Activated CD4-positive, alpha-beta memory T cell treated with anti-CD3 and anti-CD28 coated beads, Interleukin-2, amount 10 ng/mL, durations not matched to agents 7 days and 5 days (primary cell): ENCODE measurements around the gene VWA5B1. TPM values are rescaled to one million over a fixed set of nuclear protein-coding genes. Genes with fewer than 3 reads are reported as not detected.

Experiments used
- CTCF ChIA-PET: fragments of 350-600 bp; sonication (Branson Sonifier 250); formaldehyde crosslinking; loops from one replicate; lab custom pipeline; 2021; ENCODE audit warnings: antibody characterized with exemption, inconsistent platforms; lab: Charles Lee
- POLR2A ChIA-PET: fragments of 350-600 bp; sonication (Branson Sonifier 250); formaldehyde crosslinking; loops from one replicate; lab custom pipeline; 2021; ENCODE audit warnings: antibody characterized with exemption; lab: Charles Lee
- DNase-seq: peaks from one replicate; pipeline ENCODE4 v3.0.0-alpha.2; 2020
- H3K27ac Mint-ChIP-seq: one replicate; pipeline ENCODE4 v1.8.0; 2021; ENCODE audit warnings: mild to moderate bottlenecking, mixed read lengths
- H3K27me3 Mint-ChIP-seq: one replicate; pipeline ENCODE4 v1.8.0; 2021; ENCODE audit warnings: mixed read lengths
- H3K36me3 Mint-ChIP-seq: one replicate; pipeline ENCODE4 v1.8.0; 2021; ENCODE audit warnings: low read depth, mixed read lengths
- H3K4me1 Mint-ChIP-seq: one replicate; pipeline ENCODE4 v1.8.0; 2021; ENCODE audit warnings: mixed read lengths
- H3K4me3 Mint-ChIP-seq: one replicate; pipeline ENCODE4 v1.8.0; 2021; ENCODE audit warnings: mild to moderate bottlenecking, mixed read lengths
- H3K9me3 Mint-ChIP-seq: one replicate; pipeline ENCODE4 v1.8.0; 2021; ENCODE audit warnings: mixed read lengths
- total RNA-seq, 2 experiments: library from RNA; stranded (reverse); gene quantifications; one replicate each; pipeline ENCODE4 v1.2.3, GENCODE V29; 2021

Gene VWA5B1
- total RNA-seq, 2 experiments from 2014 or later, result not detected

DNA sequence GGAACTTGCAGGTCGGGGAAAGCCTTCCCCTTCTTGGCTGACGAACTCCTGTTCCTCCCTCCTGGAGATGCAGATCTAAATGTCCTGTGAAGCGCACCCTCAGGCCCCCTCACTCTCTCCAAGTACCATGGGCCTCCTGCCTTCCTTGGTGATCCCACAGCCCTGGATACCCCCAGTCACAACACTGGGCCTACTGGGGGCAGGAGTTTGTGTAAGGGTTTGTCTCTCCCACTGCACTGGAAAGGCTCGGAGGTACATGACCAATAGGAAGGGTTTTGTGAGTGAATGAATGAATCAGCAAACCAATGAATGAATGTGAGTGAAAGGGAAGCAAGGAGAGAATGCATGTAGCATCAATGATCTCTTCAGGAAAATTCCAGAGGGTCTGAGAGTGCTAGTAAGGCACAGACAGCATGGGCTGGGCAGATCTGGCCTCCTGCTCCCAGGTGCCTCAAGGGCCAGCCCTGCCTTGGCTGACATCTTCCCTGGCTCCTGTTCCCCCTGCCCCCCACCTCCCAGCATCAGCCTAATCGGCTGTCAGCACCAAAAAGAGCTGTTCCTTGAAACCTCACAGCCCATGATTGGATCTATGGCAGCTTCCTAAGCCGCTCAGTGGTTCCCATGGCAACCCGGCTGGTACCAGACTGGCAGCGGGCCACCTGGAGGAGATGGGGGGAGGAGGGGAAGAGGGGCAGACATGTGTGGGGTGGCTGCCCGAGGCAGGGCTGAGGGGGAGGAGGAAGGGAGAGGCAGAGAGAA is 95.8 kb downstream of the VWA5B1 start:
- H3K4me3 Mint-ChIP-seq, result no peak overlapping the region
- H3K4me1 Mint-ChIP-seq, result no peaks in the 10 kb centered on the region
- no peak for DNase-seq
- H3K9me3 Mint-ChIP-seq, result no peaks in the 10 kb centered on the region
- ChIA-PET POLR2A (no interaction called here), CTCF (no interaction called here)
- H3K27me3 Mint-ChIP-seq, result peaks cover 44% of the 10 kb centered on the region
- H3K27ac Mint-ChIP-seq, result no peak overlapping the region
- H3K36me3 Mint-ChIP-seq, result no peaks in the 10 kb centered on the region

GRCh38 chr1:20389571-20389970 is 98.9 kb downstream of the VWA5B1 start:
- Mint-ChIP-seq H3K4me3 (no peak overlapping the region), H3K4me1 (no peaks in the 10 kb centered on the region), H3K27ac (no peak overlapping the region), H3K27me3 (peaks cover 62% of the 10 kb centered on the region), H3K36me3 (no peaks in the 10 kb centered on the region), H3K9me3 (no peaks in the 10 kb centered on the region)
- no peak for DNase-seq
- POLR2A ChIA-PET, result interaction anchor here (1.1 kb wide), 1 partner anchor 8 kb away, joined by 3 read pairs; no protein-coding TSS in a partner anchor
- CTCF ChIA-PET, result interaction anchor here (1.0 to 1.2 kb wide), 2 partner anchors 13 to 28 kb away, joined by 3 to 4 read pairs; no protein-coding TSS in a partner anchor

DNA sequence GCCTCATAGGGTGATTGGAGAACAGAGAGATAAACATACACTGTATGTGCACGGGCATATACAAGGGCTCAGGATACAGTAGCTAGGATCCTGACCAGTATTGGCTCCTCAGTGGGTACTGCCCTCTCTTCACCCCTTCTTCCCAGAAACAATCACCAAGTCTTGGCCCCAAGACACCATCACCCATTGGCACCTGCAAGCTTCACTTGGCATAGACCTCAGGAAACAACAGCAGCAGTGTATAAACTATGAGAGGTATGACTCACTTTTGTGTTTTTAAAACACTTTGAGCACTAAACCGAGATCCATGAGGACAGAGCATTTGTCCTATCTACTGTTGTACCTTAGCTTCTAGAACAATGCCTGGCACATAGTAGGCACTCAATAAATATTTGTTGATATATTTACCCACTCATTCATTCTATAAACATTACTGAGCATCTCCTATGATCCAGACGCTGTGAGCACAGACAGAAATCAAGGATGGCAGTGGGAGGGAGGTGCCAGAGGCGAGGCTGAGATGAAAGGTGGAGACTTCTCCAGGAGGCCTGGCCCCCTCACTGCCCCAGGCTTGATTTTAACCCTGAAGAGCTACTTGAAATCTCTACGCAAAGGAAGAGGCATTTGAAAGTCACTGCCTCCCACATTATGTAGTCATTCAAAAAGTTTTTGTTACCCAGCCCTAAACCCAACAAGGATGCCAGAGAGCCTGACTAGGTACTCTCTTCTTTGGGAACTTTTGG is 100.1 kb downstream of the VWA5B1 start:
- Mint-ChIP-seq H3K4me1 (no peaks in the 10 kb centered on the region), H3K36me3 (no peaks in the 10 kb centered on the region), H3K27me3 (peaks cover 51% of the 10 kb centered on the region), H3K4me3 (no peak overlapping the region), H3K27ac (no peak overlapping the region), H3K9me3 (no peaks in the 10 kb centered on the region)
- CTCF ChIA-PET, result no interaction called here
- no peak for DNase-seq
- POLR2A ChIA-PET, result no interaction called here

DNA sequence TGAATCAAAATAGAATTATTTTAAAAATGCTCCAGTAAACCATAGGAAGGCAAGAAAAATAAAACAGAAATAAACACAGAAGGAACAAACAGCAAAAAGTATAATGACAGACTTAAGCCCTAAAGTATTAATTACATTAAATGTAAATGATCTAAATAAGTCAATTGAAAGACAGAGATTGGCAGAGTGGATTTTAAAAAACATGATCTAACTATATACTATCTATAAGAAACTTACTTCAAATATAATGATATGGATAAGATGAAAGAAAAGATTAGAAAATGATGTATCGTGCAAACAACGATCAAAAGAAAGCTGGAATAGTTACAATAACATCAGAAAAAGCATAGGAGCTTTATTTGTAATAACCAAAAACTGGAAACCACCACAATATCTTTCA is 104.6 kb downstream of the VWA5B1 start:
- DNase-seq, result no peak
- POLR2A ChIA-PET, result no interaction called here
- CTCF ChIA-PET, result interaction anchor here (0.6 kb wide), 1 partner anchor 183 kb away, joined by 3 read pairs; no protein-coding TSS in a partner anchor
- no peak overlapping the region for H3K4me3 Mint-ChIP-seq
- H3K9me3 Mint-ChIP-seq, result no peaks in the 10 kb centered on the region
- no peaks in the 10 kb centered on the region for H3K4me1 Mint-ChIP-seq
- no peak overlapping the region for H3K27ac Mint-ChIP-seq
- no peaks in the 10 kb centered on the region for H3K36me3 Mint-ChIP-seq
- peaks cover 44% of the 10 kb centered on the region for H3K27me3 Mint-ChIP-seq

DNA sequence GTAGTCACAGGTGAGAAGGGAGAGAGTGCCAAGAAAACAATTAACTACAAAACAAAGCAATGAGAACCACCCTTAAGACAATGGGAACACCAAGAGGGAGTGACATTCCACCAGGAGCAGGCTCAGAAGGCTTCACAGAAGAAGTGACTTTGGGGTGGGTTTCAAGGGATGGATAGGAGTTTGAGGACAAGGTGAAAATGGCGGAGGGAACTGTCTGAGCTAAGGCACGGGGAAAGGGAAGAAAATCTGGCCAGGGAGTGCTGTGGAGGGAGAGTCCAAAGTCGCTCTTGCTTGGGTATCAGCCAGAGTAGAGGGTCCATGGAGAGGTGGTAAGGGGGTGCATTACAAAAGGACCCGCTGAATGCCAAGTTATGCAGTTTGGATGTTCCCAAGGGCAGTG is 108.1 kb downstream of the VWA5B1 start:
- CTCF ChIA-PET, result interaction anchor here (0.9 kb wide), 1 partner anchor 38 kb away, joined by 3 read pairs; no protein-coding TSS in a partner anchor
- H3K4me1 Mint-ChIP-seq, result no peaks in the 10 kb centered on the region

GRCh38 chr1:20399196-20399595 is 108.5 kb downstream of the VWA5B1 start:
- no peaks in the 10 kb centered on the region for H3K4me1 Mint-ChIP-seq
- no peaks in the 10 kb centered on the region for H3K36me3 Mint-ChIP-seq
- no peaks in the 10 kb centered on the region for H3K9me3 Mint-ChIP-seq
- ChIA-PET POLR2A (no interaction called here), CTCF (no interaction called here)
- H3K27ac Mint-ChIP-seq, result no peak overlapping the region
- DNase-seq, result no peak
- peaks cover 29% of the 10 kb centered on the region for H3K27me3 Mint-ChIP-seq
- H3K4me3 Mint-ChIP-seq, result no peak overlapping the region

More for the DNA sequence above, 108.1 kb downstream of the VWA5B1 start:
- peaks cover 32% of the 10 kb centered on the region for H3K27me3 Mint-ChIP-seq
- DNase-seq, result no peak
- POLR2A ChIA-PET, result no interaction called here
- no peak overlapping the region for H3K4me3 Mint-ChIP-seq
- no peaks in the 10 kb centered on the region for H3K36me3 Mint-ChIP-seq
- H3K27ac Mint-ChIP-seq, result no peak overlapping the region
- no peaks in the 10 kb centered on the region for H3K9me3 Mint-ChIP-seq

- Mint-ChIP-seq H3K4me3 (no peak overlapping the region), H3K27ac (no peak overlapping the region), H3K27me3 (peaks cover 30% of the 10 kb centered on the region), H3K9me3 (no peaks in the 10 kb centered on the region), H3K4me1 (no peaks in the 10 kb centered on the region), H3K36me3 (no peaks in the 10 kb centered on the region)
- CTCF ChIA-PET, result no interaction called here
- DNase-seq, result no peak
- POLR2A ChIA-PET, result no interaction called here
Observed at GRCh38 chr1:20399606-20400180, 109.0 kb downstream of the VWA5B1 start.

DNA sequence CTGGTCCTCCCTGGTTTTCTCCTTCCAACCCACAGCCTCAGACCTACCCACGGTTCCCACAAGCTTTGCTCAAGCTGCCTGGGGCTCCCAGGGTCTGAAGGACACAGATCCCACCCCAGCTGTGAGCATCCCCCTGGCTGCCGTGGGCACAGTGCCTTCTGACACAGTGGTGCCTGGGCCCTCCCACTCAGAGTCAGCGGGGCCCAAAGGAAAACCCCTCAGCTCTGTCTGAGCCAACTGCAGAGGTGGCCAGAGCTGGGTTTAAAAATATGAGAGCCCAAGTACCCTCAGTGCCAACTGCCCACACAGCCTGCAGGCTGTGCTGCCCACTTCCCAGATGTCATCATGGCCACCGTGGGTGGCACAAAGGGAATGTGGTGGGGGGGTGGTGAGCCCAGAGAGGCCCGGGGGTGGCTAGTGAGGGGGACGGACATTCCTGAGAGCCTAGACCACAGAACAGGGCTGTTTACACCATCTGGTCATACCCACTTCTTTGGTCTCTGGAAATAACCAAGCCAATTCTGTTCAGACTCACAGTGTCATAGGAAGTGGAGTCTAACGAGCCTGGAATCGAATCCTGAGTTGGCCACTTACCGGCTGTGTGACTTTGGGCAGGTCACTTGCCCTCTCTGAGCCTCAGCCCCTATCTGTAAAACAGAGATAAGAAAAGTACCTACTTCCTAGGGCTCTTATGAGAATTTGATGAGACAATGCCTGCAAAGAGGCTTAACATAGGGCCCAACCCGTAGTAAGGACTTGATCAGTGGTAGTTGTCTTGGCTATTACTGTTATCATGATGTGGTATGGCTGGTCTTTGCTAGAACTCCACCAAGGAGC is 109.9 kb downstream of the VWA5B1 start:
- Mint-ChIP-seq H3K4me3 (no peak overlapping the region), H3K4me1 (no peaks in the 10 kb centered on the region), H3K36me3 (no peaks in the 10 kb centered on the region), H3K27ac (no peak overlapping the region), H3K27me3 (peaks cover 38% of the 10 kb centered on the region), H3K9me3 (no peaks in the 10 kb centered on the region)
- ChIA-PET CTCF (no interaction called here), POLR2A (no interaction called here)
- no peak for DNase-seq

DNA sequence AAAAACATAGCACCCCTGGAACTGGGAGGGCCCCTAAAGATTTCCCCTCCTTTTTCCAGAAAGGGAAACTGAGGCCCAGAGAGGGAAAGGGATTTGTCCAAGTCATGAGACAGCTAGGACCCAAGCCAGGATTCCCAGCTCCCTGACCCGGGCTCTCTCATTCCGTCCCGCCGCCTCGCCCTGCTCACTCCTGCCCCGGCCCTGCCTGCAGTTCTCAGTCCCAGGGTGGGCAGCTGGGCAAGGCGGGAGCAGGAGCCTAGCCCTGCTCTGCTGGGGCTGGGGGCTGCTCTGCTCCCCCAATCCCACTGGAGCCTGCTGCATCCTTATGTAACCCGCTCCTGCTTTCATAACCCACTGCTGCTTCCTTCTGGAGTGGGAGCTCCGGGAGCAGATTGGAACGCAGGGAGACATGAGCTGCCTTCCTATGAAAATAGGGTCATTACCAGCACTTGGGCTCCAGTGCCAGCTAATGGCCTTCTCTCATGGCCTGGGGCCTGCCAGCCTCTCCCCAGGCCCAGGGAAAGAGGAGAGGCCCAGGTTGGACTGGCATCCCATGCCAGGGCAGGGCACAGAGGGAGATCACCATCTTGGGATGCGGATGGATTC is 110.8 kb downstream of the VWA5B1 start:
- POLR2A ChIA-PET, result no interaction called here
- Mint-ChIP-seq H3K27me3 (peaks cover 41% of the 10 kb centered on the region), H3K4me3 (no peak overlapping the region), H3K4me1 (no peaks in the 10 kb centered on the region), H3K27ac (no peak overlapping the region), H3K9me3 (no peaks in the 10 kb centered on the region), H3K36me3 (no peaks in the 10 kb centered on the region)
- DNase-seq, result no peak
- CTCF ChIA-PET, result no interaction called here

- Mint-ChIP-seq H3K4me1 (no peaks in the 10 kb centered on the region), H3K27me3 (peaks cover 49% of the 10 kb centered on the region), H3K4me3 (no peak overlapping the region), H3K36me3 (no peaks in the 10 kb centered on the region), H3K27ac (no peak overlapping the region), H3K9me3 (no peaks in the 10 kb centered on the region)
- ChIA-PET POLR2A (no interaction called here), CTCF (no interaction called here)
- DNase-seq, result no peak
Observed at GRCh38 chr1:20402585-20403422, 112.1 kb downstream of the VWA5B1 start.

DNA sequence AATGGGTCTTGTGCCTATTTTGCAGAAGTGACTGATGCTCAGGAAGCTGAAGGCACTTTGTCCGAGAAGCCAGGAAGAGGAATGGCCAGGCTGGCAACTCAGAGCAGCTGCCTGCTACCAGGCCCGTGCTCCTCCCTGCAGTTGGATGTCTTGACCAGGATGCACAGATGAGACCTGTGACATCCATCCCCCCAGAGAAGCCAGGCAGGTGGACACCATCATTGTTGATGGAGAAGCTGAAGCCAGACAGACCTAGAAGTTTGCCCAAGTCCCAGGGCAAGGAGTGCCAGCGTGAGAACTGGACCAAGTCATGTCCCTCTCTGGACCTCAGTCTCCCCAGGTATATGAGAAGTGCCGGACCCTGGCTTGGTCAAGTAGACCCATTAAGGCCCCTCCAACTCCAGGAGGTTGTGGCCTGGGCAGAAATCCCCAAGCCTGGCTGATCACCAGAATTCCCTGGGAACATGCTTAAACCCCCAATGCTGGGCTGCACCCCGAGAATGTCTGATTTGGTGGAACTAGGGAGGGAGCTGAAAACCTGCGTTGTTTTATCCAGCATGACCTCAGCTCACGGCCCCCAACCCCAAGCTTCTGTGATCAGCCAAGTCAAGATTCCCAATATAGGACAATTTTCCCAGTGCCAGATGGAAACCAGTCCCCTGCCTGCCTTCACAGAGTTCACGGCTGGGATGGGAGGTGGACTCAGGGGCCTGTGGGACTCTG is 112.9 kb downstream of the VWA5B1 start:
- DNase-seq, result no peak
- no peak overlapping the region for H3K27ac Mint-ChIP-seq

More for the DNA sequence above, 112.9 kb downstream of the VWA5B1 start:
- Mint-ChIP-seq H3K4me3 (no peak overlapping the region), H3K9me3 (no peaks in the 10 kb centered on the region), H3K27me3 (peaks cover 55% of the 10 kb centered on the region), H3K36me3 (no peaks in the 10 kb centered on the region), H3K4me1 (no peaks in the 10 kb centered on the region)
- ChIA-PET CTCF (interaction anchor here (1.6 kb wide), 1 partner anchor 9 kb away, joined by 3 read pairs; no protein-coding TSS in a partner anchor), POLR2A (no interaction called here)
